KMS-11 (cell line): Measurements from ENCODE around the gene PSME4.

ENCODE experiments used
- H2AFZ ChIP-seq: fragments of 200-600 bp; sonication (generic); 2 replicates; pipeline ENCODE4 v1.6.1; 2016; ENCODE audit warnings: antibody characterized with exemption, mixed run types, low read depth
- H3K27ac ChIP-seq: fragments of 200-600 bp; sonication (generic); 2 replicates; pipeline ENCODE4 v1.6.1; 2016; ENCODE audit warnings: mild to moderate bottlenecking, mixed run types
- H3K27me3 ChIP-seq: fragments of 200-600 bp; sonication (generic); 2 replicates; pipeline ENCODE4 v1.6.1; 2017; ENCODE audit warnings: mild to moderate bottlenecking, low read depth, mixed run types, moderate library complexity; ENCODE audit not compliant: insufficient read depth
- H3K36me3 ChIP-seq: fragments of 200-600 bp; sonication (generic); 2 replicates; pipeline ENCODE4 v1.6.1; 2017; ENCODE audit warnings: mild to moderate bottlenecking, mixed run types; ENCODE audit not compliant: insufficient read depth
- H3K4me1 ChIP-seq: fragments of 200-600 bp; sonication (generic); 2 replicates; pipeline ENCODE4 v1.6.1; 2016; ENCODE audit warnings: mild to moderate bottlenecking, low read depth, mixed run types; ENCODE audit not compliant: poor library complexity, severe bottlenecking
- H3K4me2 ChIP-seq: fragments of 200-600 bp; sonication (generic); 2 replicates; pipeline ENCODE4 v1.7.0; 2016; ENCODE audit warnings: mild to moderate bottlenecking, mixed run types
- H3K4me3 ChIP-seq: fragments of 200-600 bp; sonication (generic); IDR thresholded peaks from 2 replicates; pipeline ENCODE4 v1.6.1; 2017; ENCODE audit warnings: low read depth, low read length, mixed read lengths; ENCODE audit not compliant: insufficient read depth
- H3K79me2 ChIP-seq: fragments of 200-600 bp; sonication (generic); 2 replicates; pipeline ENCODE4 v1.6.1; 2016; ENCODE audit warnings: low read depth, mixed run types; ENCODE audit not compliant: insufficient read depth
- H3K9ac ChIP-seq: fragments of 200-600 bp; sonication (generic); 2 replicates; pipeline ENCODE4 v1.6.1; 2016; ENCODE audit warnings: mild to moderate bottlenecking, mixed run types
- H4K20me1 ChIP-seq: fragments of 200-600 bp; sonication (generic); 2 replicates; pipeline ENCODE4 v1.6.1; 2016; ENCODE audit warnings: mild to moderate bottlenecking, mixed run types; ENCODE audit not compliant: insufficient read depth
- CTCF ChIP-seq: fragments of 200-600 bp; sonication (generic); conservative IDR thresholded peaks from 2 replicates; pipeline ENCODE4 v1.6.1; 2017; ENCODE audit warnings: low read depth, mild to moderate bottlenecking, antibody characterized with exemption, low read length, moderate library complexity, mixed read lengths

PSME4 gene

GRCh38 chr2:54012538-54013141 lies 41.8 kb upstream of the PSME4 start:
- no peaks in the 10 kb centered on the region for H3K79me2 ChIP-seq
- H4K20me1 ChIP-seq = no peaks in the 10 kb centered on the region
- no peaks in the 10 kb centered on the region for H3K36me3 ChIP-seq
- TF ChIP-seq CTCF = no peak
- peaks cover 27% of the 10 kb centered on the region for H3K4me1 ChIP-seq
- H3K27ac ChIP-seq = no peak overlapping the region
- H3K27me3 ChIP-seq = no peaks in the 10 kb centered on the region
- H3K9ac ChIP-seq = no peak overlapping the region
- H2AFZ ChIP-seq = no peak overlapping the region
- no peak overlapping the region for H3K4me3 ChIP-seq
- H3K4me2 ChIP-seq = no peak overlapping the region

GRCh38 chr2:54009549-54009948 lies 38.8 kb upstream of the PSME4 start:
- no peak for TF ChIP-seq CTCF
- Histone ChIP-seq H3K79me2 (no peaks in the 10 kb centered on the region), H3K4me3 (no peak overlapping the region), H2AFZ (no peak overlapping the region), H3K4me1 (peaks cover 13% of the 10 kb centered on the region), H4K20me1 (no peaks in the 10 kb centered on the region), H3K9ac (no peak overlapping the region), H3K27me3 (no peaks in the 10 kb centered on the region), H3K27ac (no peak overlapping the region), H3K4me2 (no peak overlapping the region), H3K36me3 (no peaks in the 10 kb centered on the region)

- Histone ChIP-seq H3K4me3 (no peak overlapping the region), H3K27me3 (no peaks in the 10 kb centered on the region), H3K36me3 (no peaks in the 10 kb centered on the region), H2AFZ (no peak overlapping the region), H3K79me2 (no peaks in the 10 kb centered on the region), H3K4me2 (no peak overlapping the region), H4K20me1 (no peaks in the 10 kb centered on the region), H3K4me1 (peaks cover 2% of the 10 kb centered on the region), H3K27ac (no peak overlapping the region), H3K9ac (no peak overlapping the region)
- TF ChIP-seq CTCF = no peak
These were observed 37.6 kb upstream of the PSME4 start for GRCh38 chr2:54008439-54008838.

GRCh38 chr2:54000524-54000923 lies 29.7 kb upstream of the PSME4 start:
- Histone ChIP-seq H3K27ac (no peak overlapping the region), H3K9ac (no peak overlapping the region), H3K27me3 (no peaks in the 10 kb centered on the region), H2AFZ (no peak overlapping the region), H3K4me1 (peaks cover 11% of the 10 kb centered on the region), H4K20me1 (no peaks in the 10 kb centered on the region), H3K4me2 (no peak overlapping the region), H3K4me3 (no peak overlapping the region), H3K36me3 (no peaks in the 10 kb centered on the region), H3K79me2 (no peaks in the 10 kb centered on the region)
- TF ChIP-seq CTCF = no peak
